H9 (cell line): ENCODE results near the gene LIN9. TPM values are rescaled to one million over a fixed set of nuclear protein-coding genes. Genes with fewer than 3 reads are reported as not detected.

Experiments
- DNase-seq: peaks from one replicate; pipeline ENCODE4 v3.0.0-alpha.2; 2017
- H2AFZ ChIP-seq: one replicate; pipeline ENCODE4 v1.6.1; 2013; ENCODE audit warnings: mild to moderate bottlenecking, low read length, control low read depth, moderate library complexity
- H2AK5ac ChIP-seq: 2 replicates; pipeline ENCODE4 v1.6.1; 2013; ENCODE audit warnings: low read length, control low read depth, mixed read lengths; ENCODE audit not compliant: insufficient read length
- H2BK120ac ChIP-seq: one replicate; pipeline ENCODE4 v1.6.1; 2013; ENCODE audit warnings: low read depth, mild to moderate bottlenecking, low read length, control low read depth, inconsistent platforms; ENCODE audit not compliant: poor library complexity, severe bottlenecking
- H2BK12ac ChIP-seq: 2 replicates; pipeline ENCODE4 v1.6.1; 2013; ENCODE audit warnings: low read length, control low read depth, mixed read lengths, low read depth; ENCODE audit not compliant: insufficient read length
- H2BK15ac ChIP-seq: 2 replicates; pipeline ENCODE4 v1.6.1; 2013; ENCODE audit warnings: low read depth, low read length, control low read depth
- H2BK20ac ChIP-seq: one replicate; pipeline ENCODE4 v1.6.1; 2013; ENCODE audit warnings: low read depth, mild to moderate bottlenecking, low read length, control low read depth, inconsistent platforms; ENCODE audit not compliant: poor library complexity, severe bottlenecking
- H2BK5ac ChIP-seq: 2 replicates; pipeline ENCODE4 v1.6.1; 2013; ENCODE audit warnings: low read length, control low read depth, mixed read lengths; ENCODE audit not compliant: insufficient read length
- H3K14ac ChIP-seq: 2 replicates; pipeline ENCODE4 v1.6.1; 2013; ENCODE audit warnings: low read length, control low read depth; ENCODE audit not compliant: insufficient read depth
- H3K18ac ChIP-seq: 2 replicates; pipeline ENCODE4 v1.6.1; 2013; ENCODE audit warnings: low read depth, mild to moderate bottlenecking, mixed read lengths, low read length, control low read depth; ENCODE audit not compliant: insufficient read length
- H3K23ac ChIP-seq: 2 replicates; pipeline ENCODE4 v1.6.1; 2013; ENCODE audit warnings: low read length, control low read depth, mixed read lengths, low read depth; ENCODE audit not compliant: insufficient read length
- H3K23me2 ChIP-seq: 2 replicates; pipeline ENCODE4 v1.6.1; 2013; ENCODE audit warnings: low read depth, mild to moderate bottlenecking, mixed read lengths, low read length, control low read depth; ENCODE audit not compliant: insufficient read length, poor library complexity, severe bottlenecking
- H3K27ac ChIP-seq: 2 replicates; pipeline ENCODE4 v1.5.1; 2013; ENCODE audit warnings: low read length, control low read depth, mixed read lengths, low read depth; ENCODE audit not compliant: insufficient read length
- H3K27me3 ChIP-seq: 2 replicates; pipeline ENCODE4 v1.6.1; 2013; ENCODE audit warnings: low read length, control low read depth, inconsistent platforms; ENCODE audit not compliant: insufficient read depth
- H3K4ac ChIP-seq: 2 replicates; pipeline ENCODE4 v1.6.1; 2013; ENCODE audit warnings: low read depth, mild to moderate bottlenecking, control low read depth, inconsistent platforms, low read length, moderate library complexity
- H3K4me1 ChIP-seq: 2 replicates; pipeline ENCODE4 v1.6.1; 2013; ENCODE audit warnings: low read length, control low read depth, inconsistent platforms; ENCODE audit not compliant: insufficient read depth
- H3K4me2 ChIP-seq: 2 replicates; pipeline ENCODE4 v1.6.1; 2013; ENCODE audit warnings: low read length, control low read depth, mixed read lengths; ENCODE audit not compliant: insufficient read length, insufficient read depth
- H3K56ac ChIP-seq: 2 replicates; pipeline ENCODE4 v1.6.1; 2013; ENCODE audit warnings: low read depth, mild to moderate bottlenecking, mixed read lengths, low read length, control low read depth; ENCODE audit not compliant: insufficient read length
- H3K79me1 ChIP-seq: 2 replicates; pipeline ENCODE4 v1.6.1; 2013; ENCODE audit warnings: low read depth, mild to moderate bottlenecking, moderate library complexity, low read length, control low read depth, inconsistent platforms; ENCODE audit not compliant: insufficient read depth, poor library complexity, severe bottlenecking
- H3K79me2 ChIP-seq: 2 replicates; pipeline ENCODE4 v1.6.1; 2013; ENCODE audit warnings: low read length, control low read depth, inconsistent platforms; ENCODE audit not compliant: insufficient read depth
- H3K9ac ChIP-seq: 2 replicates; pipeline ENCODE4 v1.6.1; 2013; ENCODE audit warnings: low read length, control low read depth, mixed read lengths; ENCODE audit not compliant: insufficient read length; ENCODE audit errors: extremely low read depth
- H3K9me3 ChIP-seq: one replicate; pipeline ENCODE4 v1.6.1; 2013; ENCODE audit warnings: low read depth, low read length, inconsistent platforms; ENCODE audit not compliant: control insufficient read depth
- H3T11ph ChIP-seq: one replicate; pipeline ENCODE4 v1.6.1; 2013; ENCODE audit warnings: mild to moderate bottlenecking, low read length, control low read depth, inconsistent platforms
- H4K20me1 ChIP-seq: one replicate; pipeline ENCODE4 v1.6.1; 2013; ENCODE audit not compliant: control insufficient read depth, insufficient read length, insufficient read depth
- H4K5ac ChIP-seq: 2 replicates; pipeline ENCODE4 v1.6.1; 2013; ENCODE audit warnings: low read depth, mild to moderate bottlenecking, mixed read lengths, low read length, control low read depth; ENCODE audit not compliant: insufficient read length
- H4K8ac ChIP-seq: replicated peaks from 2 replicates; pipeline ENCODE4 v1.6.1; 2013; ENCODE audit warnings: low read length, control low read depth, mixed read lengths, low read depth; ENCODE audit not compliant: insufficient read length
- H4K91ac ChIP-seq: 2 replicates; pipeline ENCODE4 v1.6.1; 2013; ENCODE audit warnings: low read depth, mild to moderate bottlenecking, moderate library complexity, mixed read lengths, low read length, control low read depth; ENCODE audit not compliant: insufficient read length
- H3K27ac Mint-ChIP-seq, 3 experiments: 2 replicates in 2 of 3; 3 replicates in 1 of 3; pipeline ENCODE4 v1.8.0; 2020 to 2021; ENCODE audit warnings: mixed read lengths in 3 of 3, mild to moderate bottlenecking in 1 of 3, moderate library complexity in 1 of 3
- H3K27me3 Mint-ChIP-seq: 2 replicates; pipeline ENCODE4 v1.8.0; 2021; ENCODE audit warnings: low read depth, mild to moderate bottlenecking, moderate library complexity, mixed read lengths
- H3K36me3 Mint-ChIP-seq, 3 experiments: 2 replicates in 2 of 3; 3 replicates in 1 of 3; pipeline ENCODE4 v1.8.0; 2020 to 2021; ENCODE audit warnings: low read depth in 3 of 3, mixed read lengths in 3 of 3; ENCODE audit not compliant: insufficient read depth in 1 of 3
- H3K4me1 Mint-ChIP-seq, 2 experiments: 2 replicates each; pipeline ENCODE4 v1.8.0; 2020; ENCODE audit warnings: mixed read lengths in 2 of 2
- H3K4me3 Mint-ChIP-seq, 2 experiments: 2 replicates in 1 of 2; 3 replicates in 1 of 2; pipeline ENCODE4 v1.8.0; 2020 to 2021; ENCODE audit warnings: mild to moderate bottlenecking in 2 of 2, mixed read lengths in 2 of 2, moderate library complexity in 1 of 2
- H3K9me3 Mint-ChIP-seq, 2 experiments: 2 replicates in 1 of 2; 3 replicates in 1 of 2; pipeline ENCODE4 v1.8.0; 2020; ENCODE audit warnings: mild to moderate bottlenecking in 2 of 2, mixed read lengths in 2 of 2, moderate library complexity in 1 of 2
- CTCF ChIP-seq: fragments of 200-600 bp; sonication (generic); conservative IDR thresholded peaks from 3 replicates; pipeline ENCODE4 v1.8.0; 2021; ENCODE audit warnings: antibody characterized with exemption, mild to moderate bottlenecking
- WGBS: extraction: QIAGEN DNeasy Blood & Tissue Kit; methylation state at CpG from one replicate; pipeline ENCODE4 v1.1.7; 2013; ENCODE audit warnings: missing lambda C conversion rate, low lambda C conversion rate, mixed read lengths; ENCODE audit not compliant: insufficient read length; ENCODE audit errors: extremely low coverage; 5-methylcytosine and 5-hydroxymethylcytosine counted together
- total RNA-seq: library from RNA; stranded (reverse); gene quantifications from 2 replicates; pipeline ENCODE4 v1.2.1, GENCODE V29; 2021

The LIN9 gene
- total RNA-seq, 1 experiment from 2014 or later, result 9.5 TPM

- Histone ChIP-seq H4K8ac (no peak overlapping the region), H3K23me2 (no peaks in the 10 kb centered on the region), H3T11ph (no peak overlapping the region), H2BK5ac (no peak overlapping the region), H3K4me2 (no peak overlapping the region), H2BK20ac (no peak overlapping the region), H2BK12ac (no peak overlapping the region), H3K79me2 (no peaks in the 10 kb centered on the region), H3K56ac (no peak overlapping the region), H2BK15ac (no peak overlapping the region), H4K91ac (no peak overlapping the region), H3K14ac (no peak overlapping the region), H2AK5ac (no peak overlapping the region), H4K20me1 (no peaks in the 10 kb centered on the region), H3K18ac (no peak overlapping the region), H3K79me1 (no peaks in the 10 kb centered on the region), H3K27me3 (no peaks in the 10 kb centered on the region), H3K9ac (no peak overlapping the region), H3K27ac (no peak overlapping the region), H3K4ac (no peak overlapping the region), H3K9me3 (no peaks in the 10 kb centered on the region), H2AFZ (no peak overlapping the region), H4K5ac (no peak overlapping the region), H2BK120ac (no peak overlapping the region), H3K23ac (no peak overlapping the region), H3K4me1 (no peaks in the 10 kb centered on the region)
- Mint-ChIP-seq H3K4me1 (no peaks in the 10 kb centered on the region), H3K27me3 (no peaks in the 10 kb centered on the region), H3K27ac (no peak overlapping the region), H3K36me3 (peaks cover 0 to 32% (median 30%) of the 10 kb centered on the region in 3 experiments; a peak in 6 of 7 replicates), H3K4me3 (no peak overlapping the region), H3K9me3 (no peaks in the 10 kb centered on the region)
- DNase-seq, result no peak
- WGBS, result no CpG with 5 or more reads among the region's 1 CpG
- TF ChIP-seq CTCF, result no peak
These were observed 58.5 kb downstream of the LIN9 start for GRCh38 chr1:226250511-226250910.
